Chondrocyte (in vitro differentiated cells): Measurements from ENCODE around the gene SMC4. TPM values are rescaled to one million over a fixed set of nuclear protein-coding genes. Genes with fewer than 3 reads are reported as not detected.

Source experiments
- DNase-seq: peaks from one replicate; pipeline ENCODE4 v3.0.0; 2021; ENCODE audit warnings: mixed read lengths, low spot score
- H3K27ac Mint-ChIP-seq: one replicate; pipeline ENCODE4 v1.8.0; 2021; ENCODE audit warnings: mild to moderate bottlenecking, moderate library complexity, mixed read lengths; ENCODE audit not compliant: unreplicated experiment
- H3K27me3 Mint-ChIP-seq: 2 replicates; pipeline ENCODE4 v1.8.0; 2021; ENCODE audit warnings: low read depth, mixed read lengths
- H3K36me3 Mint-ChIP-seq: 2 replicates; pipeline ENCODE4 v1.8.0; 2021; ENCODE audit warnings: low read depth, mixed read lengths
- H3K4me1 Mint-ChIP-seq: 2 replicates; pipeline ENCODE4 v1.8.0; 2021; ENCODE audit warnings: low read depth, mild to moderate bottlenecking, mixed read lengths
- H3K4me3 Mint-ChIP-seq: one replicate; pipeline ENCODE4 v1.8.0; 2021; ENCODE audit warnings: mild to moderate bottlenecking, moderate library complexity, mixed read lengths; ENCODE audit not compliant: unreplicated experiment
- H3K9me3 Mint-ChIP-seq: 2 replicates; pipeline ENCODE4 v1.8.0; 2021; ENCODE audit warnings: low read depth, mixed read lengths
- CTCF ChIP-seq: fragments of 200-600 bp; sonication (generic); IDR thresholded peaks from 2 replicates; pipeline ENCODE4 v1.5.0; 2021; ENCODE audit warnings: antibody characterized with exemption, mild to moderate bottlenecking, moderate library complexity
- total RNA-seq: library from RNA; stranded (reverse); gene quantifications from 3 replicates; pipeline ENCODE4 v1.2.1, GENCODE V29; 2021

Gene SMC4
- total RNA-seq, 1 donor from 2014 or later: 38.7 TPM

- no peak for TF ChIP-seq CTCF
- Mint-ChIP-seq H3K4me1 (peaks cover 12% of the 10 kb centered on the region), H3K27me3 (no peaks in the 10 kb centered on the region), H3K9me3 (peaks cover 10% of the 10 kb centered on the region), H3K36me3 (peaks cover 3% of the 10 kb centered on the region), H3K4me3 (no peak overlapping the region), H3K27ac (no peak overlapping the region)
- DNase-seq: no peak
Observed at GRCh38 chr3:160472344-160472743, 72.9 kb downstream of the SMC4 start.

- H3K9me3 Mint-ChIP-seq: peaks cover 10% of the 10 kb centered on the region
- no peak overlapping the region for H3K27ac Mint-ChIP-seq
- no peaks in the 10 kb centered on the region for H3K27me3 Mint-ChIP-seq
- H3K36me3 Mint-ChIP-seq: peaks cover 3% of the 10 kb centered on the region
- peaks cover 21% of the 10 kb centered on the region for H3K4me1 Mint-ChIP-seq
- no peak for DNase-seq
- no peak for TF ChIP-seq CTCF
- H3K4me3 Mint-ChIP-seq: no peak overlapping the region
Observed at GRCh38 chr3:160473221-160473620, 73.8 kb downstream of the SMC4 start.

GRCh38 chr3:160473978-160474377 is 74.5 kb downstream of the SMC4 start:
- TF ChIP-seq CTCF: no peak
- Mint-ChIP-seq H3K27me3 (no peaks in the 10 kb centered on the region), H3K36me3 (peaks cover 3% of the 10 kb centered on the region), H3K27ac (no peak overlapping the region), H3K9me3 (peaks cover 10% of the 10 kb centered on the region), H3K4me1 (peaks cover 28% of the 10 kb centered on the region), H3K4me3 (no peak overlapping the region)
- no peak for DNase-seq

GRCh38 chr3:160474416-160474838 is 75.0 kb downstream of the SMC4 start:
- peak; percentile 15 for TF ChIP-seq CTCF
- H3K36me3 Mint-ChIP-seq: peaks cover 3% of the 10 kb centered on the region
- peaks cover 10% of the 10 kb centered on the region for H3K9me3 Mint-ChIP-seq
- H3K27ac Mint-ChIP-seq: no peak overlapping the region
- no peak for DNase-seq
- H3K4me3 Mint-ChIP-seq: no peak overlapping the region
- H3K4me1 Mint-ChIP-seq: peaks cover 33% of the 10 kb centered on the region
- no peaks in the 10 kb centered on the region for H3K27me3 Mint-ChIP-seq

GRCh38 chr3:160475153-160475552 is 75.7 kb downstream of the SMC4 start:
- peaks cover 40% of the 10 kb centered on the region for H3K4me1 Mint-ChIP-seq
- H3K9me3 Mint-ChIP-seq: peaks cover 4% of the 10 kb centered on the region
- H3K27ac Mint-ChIP-seq: no peak overlapping the region
- no peak overlapping the region for H3K4me3 Mint-ChIP-seq
- H3K27me3 Mint-ChIP-seq: no peaks in the 10 kb centered on the region
- no peak for DNase-seq
- no peak for TF ChIP-seq CTCF
- H3K36me3 Mint-ChIP-seq: no peaks in the 10 kb centered on the region
